ENCODE measurements around the gene EXOSC10.

DNA sequence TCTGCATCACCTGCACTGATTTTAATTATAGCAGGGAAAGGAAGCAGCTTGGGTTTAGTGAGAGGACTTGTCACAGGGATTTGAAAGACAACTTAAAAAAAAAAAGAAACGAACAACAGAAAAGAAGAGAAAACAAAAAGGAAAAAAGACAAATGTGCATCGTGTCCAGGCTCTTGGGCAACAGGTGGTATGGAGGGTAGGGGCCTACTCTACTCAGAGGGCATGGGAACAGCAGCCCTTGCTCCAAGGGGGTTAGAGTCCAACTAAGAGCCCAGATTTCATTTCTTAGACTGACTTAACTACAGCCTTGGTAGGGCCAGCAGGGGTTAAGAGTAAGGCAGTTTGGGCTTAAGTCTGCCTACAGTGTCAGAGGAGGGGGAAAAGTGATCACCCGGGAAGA is 15.3 kb upstream of the EXOSC10 start:
- TF ChIP-seq, protein P1, sequence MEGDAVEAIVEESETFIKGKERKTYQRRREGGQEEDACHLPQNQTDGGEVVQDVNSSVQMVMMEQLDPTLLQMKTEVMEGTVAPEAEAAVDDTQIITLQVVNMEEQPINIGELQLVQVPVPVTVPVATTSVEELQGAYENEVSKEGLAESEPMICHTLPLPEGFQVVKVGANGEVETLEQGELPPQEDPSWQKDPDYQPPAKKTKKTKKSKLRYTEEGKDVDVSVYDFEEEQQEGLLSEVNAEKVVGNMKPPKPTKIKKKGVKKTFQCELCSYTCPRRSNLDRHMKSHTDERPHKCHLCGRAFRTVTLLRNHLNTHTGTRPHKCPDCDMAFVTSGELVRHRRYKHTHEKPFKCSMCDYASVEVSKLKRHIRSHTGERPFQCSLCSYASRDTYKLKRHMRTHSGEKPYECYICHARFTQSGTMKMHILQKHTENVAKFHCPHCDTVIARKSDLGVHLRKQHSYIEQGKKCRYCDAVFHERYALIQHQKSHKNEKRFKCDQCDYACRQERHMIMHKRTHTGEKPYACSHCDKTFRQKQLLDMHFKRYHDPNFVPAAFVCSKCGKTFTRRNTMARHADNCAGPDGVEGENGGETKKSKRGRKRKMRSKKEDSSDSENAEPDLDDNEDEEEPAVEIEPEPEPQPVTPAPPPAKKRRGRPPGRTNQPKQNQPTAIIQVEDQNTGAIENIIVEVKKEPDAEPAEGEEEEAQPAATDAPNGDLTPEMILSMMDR (conservative IDR thresholded peaks at IDR 0.05): no peak
- no peak for TF ChIP-seq ZFX (IDR thresholded peaks at IDR 0.05)

All from C4-2B (cell line).